ENCODE measurements around the gene ETV3L.

Gene ETV3L

DNA sequence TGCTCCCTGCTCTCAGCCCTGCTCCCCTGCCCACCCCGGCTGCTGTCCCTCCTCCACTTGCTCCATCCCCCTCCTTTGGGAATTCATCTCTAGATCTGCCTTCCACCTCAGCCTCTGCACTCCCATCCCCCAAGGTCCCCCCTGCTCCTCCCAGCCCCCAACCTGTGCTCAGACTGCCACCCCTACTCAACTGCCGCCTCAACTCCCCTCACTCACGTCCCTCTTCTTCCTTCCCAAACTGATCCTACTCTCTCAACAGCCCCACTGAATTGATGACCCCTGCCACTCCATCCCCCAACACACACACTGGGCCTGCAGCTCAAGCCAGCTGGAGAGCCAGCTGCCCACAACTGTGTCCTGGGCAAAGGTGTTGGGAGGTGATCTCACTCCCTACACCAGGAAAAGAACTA, 15.8 kb upstream of the ETV3L start:
- Histone ChIP-seq H3K9me3 (no peaks in the 10 kb centered on the region), H3K4me1 (no peaks in the 10 kb centered on the region), H3K36me3 (peaks cover 6% of the 10 kb centered on the region; the same call in 1 of the 2 replicates), H3K4me3 (ENCODE audit: low read depth, low read length) (no peak overlapping the region), H3K27me3 (no peaks in the 10 kb centered on the region)
- DNase-seq: no peak
- TF ChIP-seq, protein P1, sequence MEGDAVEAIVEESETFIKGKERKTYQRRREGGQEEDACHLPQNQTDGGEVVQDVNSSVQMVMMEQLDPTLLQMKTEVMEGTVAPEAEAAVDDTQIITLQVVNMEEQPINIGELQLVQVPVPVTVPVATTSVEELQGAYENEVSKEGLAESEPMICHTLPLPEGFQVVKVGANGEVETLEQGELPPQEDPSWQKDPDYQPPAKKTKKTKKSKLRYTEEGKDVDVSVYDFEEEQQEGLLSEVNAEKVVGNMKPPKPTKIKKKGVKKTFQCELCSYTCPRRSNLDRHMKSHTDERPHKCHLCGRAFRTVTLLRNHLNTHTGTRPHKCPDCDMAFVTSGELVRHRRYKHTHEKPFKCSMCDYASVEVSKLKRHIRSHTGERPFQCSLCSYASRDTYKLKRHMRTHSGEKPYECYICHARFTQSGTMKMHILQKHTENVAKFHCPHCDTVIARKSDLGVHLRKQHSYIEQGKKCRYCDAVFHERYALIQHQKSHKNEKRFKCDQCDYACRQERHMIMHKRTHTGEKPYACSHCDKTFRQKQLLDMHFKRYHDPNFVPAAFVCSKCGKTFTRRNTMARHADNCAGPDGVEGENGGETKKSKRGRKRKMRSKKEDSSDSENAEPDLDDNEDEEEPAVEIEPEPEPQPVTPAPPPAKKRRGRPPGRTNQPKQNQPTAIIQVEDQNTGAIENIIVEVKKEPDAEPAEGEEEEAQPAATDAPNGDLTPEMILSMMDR (IDR thresholded peaks at IDR 0.05; ENCODE audit: low read depth, low read length): no peak

DNA sequence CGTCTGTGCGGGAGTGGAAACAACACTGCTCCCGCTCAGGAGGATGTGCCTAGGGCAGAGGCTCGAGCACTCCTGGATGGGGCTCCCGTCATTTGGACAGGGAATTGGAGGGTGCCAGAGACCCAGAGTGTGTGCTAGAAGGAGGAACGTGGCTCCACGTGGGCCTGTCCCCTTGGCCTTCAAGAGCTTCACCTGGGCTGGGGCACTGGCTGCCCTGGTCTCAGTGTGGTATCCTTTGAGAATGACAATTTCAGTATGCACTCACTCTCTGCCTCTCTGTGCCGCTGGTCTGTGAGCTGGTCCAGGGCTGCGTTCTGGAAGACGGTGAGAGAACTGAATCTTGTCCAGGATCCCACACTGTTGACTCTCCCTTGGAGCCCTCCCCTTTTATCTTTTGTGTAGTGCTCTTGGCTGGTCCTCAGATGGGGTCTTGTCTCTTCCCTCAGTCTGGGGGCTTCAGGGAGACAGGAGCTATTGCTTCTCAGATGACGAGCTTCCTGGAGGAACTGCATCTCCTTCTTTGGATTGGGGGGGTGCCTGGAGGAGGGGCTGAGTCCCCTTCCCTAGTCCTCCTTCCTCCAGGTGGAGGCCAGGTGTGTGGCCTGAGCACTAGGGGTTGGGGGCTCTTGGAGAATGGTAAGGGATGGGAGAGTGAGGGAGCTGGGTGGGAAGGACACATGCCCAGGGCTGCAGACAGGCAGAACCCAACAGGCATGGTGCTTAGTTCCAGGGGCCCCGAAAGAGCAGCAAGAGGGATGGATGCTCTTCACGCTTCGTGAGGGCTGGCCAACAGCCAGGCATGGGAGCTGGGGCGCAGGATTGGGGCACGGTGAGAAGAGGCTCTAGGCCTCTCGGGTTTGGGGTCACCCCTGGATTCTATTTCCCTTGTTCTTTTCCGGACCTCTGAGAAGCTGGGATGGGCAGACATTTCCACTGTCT, 14.8 kb upstream of the ETV3L start:
- no peak for DNase-seq
- Histone ChIP-seq H3K4me1 (no peaks in the 10 kb centered on the region), H3K27me3 (no peaks in the 10 kb centered on the region), H3K9me3 (no peaks in the 10 kb centered on the region), H3K4me3 (ENCODE audit: low read depth, low read length) (no peak overlapping the region), H3K36me3 (peaks cover 1% of the 10 kb centered on the region; the same call in 1 of the 2 replicates)
- TF ChIP-seq, protein P1 (IDR thresholded peaks at IDR 0.05; ENCODE audit: low read depth, low read length): no peak

DNA sequence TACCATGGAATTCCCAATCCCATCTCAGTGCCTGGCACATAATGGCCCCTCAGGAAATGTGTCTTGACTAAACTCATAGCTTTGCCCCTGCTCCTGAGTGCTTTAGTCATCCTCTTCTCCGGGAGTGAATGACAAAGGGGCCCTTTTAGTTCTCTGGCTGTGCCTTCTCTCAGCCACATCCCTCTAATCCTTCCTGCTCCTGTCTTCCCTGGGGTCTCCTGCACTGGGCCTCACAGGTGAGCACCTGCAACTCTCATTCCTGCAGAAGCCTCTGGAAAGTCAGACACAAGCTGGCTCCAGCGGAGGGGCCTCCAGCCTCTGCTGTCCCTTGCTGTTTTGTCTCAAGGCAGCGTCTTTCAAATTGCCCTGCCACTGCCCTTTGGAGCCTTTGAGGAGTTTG, 14.0 kb upstream of the ETV3L start:
- TF ChIP-seq, protein P1 (IDR thresholded peaks at IDR 0.05; ENCODE audit: low read depth, low read length): no peak
- H3K4me3 ChIP-seq (ENCODE audit: low read depth, low read length): no peak overlapping the region
- H3K27me3 ChIP-seq: no peaks in the 10 kb centered on the region
- H3K4me1 ChIP-seq: no peaks in the 10 kb centered on the region
- DNase-seq: no peak
- no peaks in the 10 kb centered on the region for H3K36me3 ChIP-seq
- H3K9me3 ChIP-seq: no peaks in the 10 kb centered on the region

DNA sequence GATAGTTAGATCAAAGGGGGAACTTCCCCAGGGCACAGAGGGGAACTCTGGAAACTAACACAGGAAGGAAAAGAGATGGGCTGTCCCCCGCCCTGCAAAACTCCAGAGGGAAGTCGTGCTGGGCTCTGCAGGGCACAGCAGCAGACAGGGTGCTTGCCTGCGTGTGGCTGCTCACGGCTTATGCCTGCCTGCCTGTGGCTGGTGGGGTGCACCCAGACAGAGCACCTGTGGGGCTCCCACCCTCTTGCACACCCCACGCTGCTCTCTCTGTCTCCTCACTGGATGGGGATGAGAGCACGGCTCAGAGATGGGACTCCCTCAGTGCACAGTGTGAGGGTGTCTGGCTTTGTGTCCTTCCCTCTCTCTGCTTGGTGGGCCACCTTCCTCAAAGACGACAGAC, 13.5 kb upstream of the ETV3L start:
- no peaks in the 10 kb centered on the region for H3K27me3 ChIP-seq
- H3K9me3 ChIP-seq: no peaks in the 10 kb centered on the region
- no peaks in the 10 kb centered on the region for H3K4me1 ChIP-seq
- H3K36me3 ChIP-seq: no peaks in the 10 kb centered on the region
- no peak overlapping the region for H3K4me3 ChIP-seq (ENCODE audit: low read depth, low read length)
- TF ChIP-seq, protein P1 (IDR thresholded peaks at IDR 0.05; ENCODE audit: low read depth, low read length): no peak
- no peak for DNase-seq

DNA sequence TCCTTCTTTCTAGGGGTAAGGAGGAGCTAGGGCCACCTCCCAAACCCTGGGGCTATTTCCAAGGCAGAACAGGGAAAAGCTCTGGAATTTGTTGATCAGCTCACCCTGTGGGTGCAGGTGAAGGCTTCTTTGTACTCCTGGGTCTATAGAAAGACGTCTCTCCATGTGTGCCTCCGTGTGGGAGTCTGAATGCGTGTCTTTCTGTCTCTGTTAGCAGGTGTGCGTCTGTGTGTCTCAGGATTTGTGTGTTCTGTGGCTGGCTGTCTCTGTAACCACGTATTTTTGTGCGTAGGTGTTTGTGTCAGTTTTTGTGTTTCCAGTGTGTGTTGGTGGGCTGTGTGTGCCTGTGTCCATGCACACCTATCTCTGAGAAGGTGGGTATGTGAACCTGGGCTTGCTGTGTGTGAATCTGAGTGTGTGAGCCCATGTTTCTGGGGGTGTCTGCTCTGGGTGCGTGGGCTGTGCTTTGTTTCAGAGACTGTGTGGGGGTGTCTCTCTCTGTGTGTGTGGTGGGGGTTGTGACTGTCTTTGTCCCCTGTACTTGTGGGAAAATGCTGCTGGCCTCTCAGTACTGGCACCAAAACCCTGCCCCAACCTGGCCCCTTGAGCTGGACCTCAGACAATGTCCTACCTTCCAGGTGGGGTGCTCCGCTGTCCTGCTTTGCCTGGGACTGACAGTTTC, 12.7 kb upstream of the ETV3L start:
- no peaks in the 10 kb centered on the region for H3K4me1 ChIP-seq
- no peaks in the 10 kb centered on the region for H3K36me3 ChIP-seq
- no peak for DNase-seq
- no peaks in the 10 kb centered on the region; the same call in 1 of the 2 replicates for H3K27me3 ChIP-seq
- H3K9me3 ChIP-seq: no peaks in the 10 kb centered on the region
- TF ChIP-seq, protein P1 (IDR thresholded peaks at IDR 0.05; ENCODE audit: low read depth, low read length): no peak
- H3K4me3 ChIP-seq (ENCODE audit: low read depth, low read length): no peak overlapping the region
